Breast epithelium (tissue), 3 donors: ENCODE data around the gene TESK2.

Experiments
- CTCF ChIP-seq, 3 donors: fragments of 450-650 bp; IDR thresholded peaks; one replicate each; pipeline ENCODE4 v1.5.1; 2016 to 2017; ENCODE audit warnings: antibody characterized with exemption in 3 of 3, mild to moderate bottlenecking in 3 of 3, moderate library complexity in 3 of 3
- POLR2A ChIP-seq: fragments of 450-650 bp; IDR thresholded peaks from one replicate; pipeline ENCODE4 v1.6.1; 2016; ENCODE audit warnings: antibody characterized with exemption, mild to moderate bottlenecking, moderate library complexity

GRCh38 chr1:45302505-45303150 lies 188.3 kb downstream of the TESK2 start:
- no peak for TF ChIP-seq CTCF (IDR thresholded peaks at IDR 0.05)
- TF ChIP-seq POLR2A = no peak
